B cell (primary cell): ENCODE measurements around the gene FAM20C.

Experiments
- CTCF ChIP-seq: fragments of 200-600 bp; IDR thresholded peaks from one replicate; pipeline ENCODE4 v1.8.0; 2022; ENCODE audit warnings: antibody characterized with exemption, mild to moderate bottlenecking
- EZH2 ChIP-seq: IDR thresholded peaks from 2 replicates; pipeline ENCODE4 v1.6.1; 2012; ENCODE audit warnings: borderline replicate concordance, low read depth, mild to moderate bottlenecking, moderate library complexity, low read length; ENCODE audit not compliant: insufficient read depth, poor library complexity, severe bottlenecking

- TF ChIP-seq CTCF (no peak), EZH2 (no peak)
Observed at GRCh38 chr7:237385-237784, 45.0 kb downstream of the FAM20C start.
